Naive thymus-derived CD8-positive, alpha-beta T cell (primary cell): Measurements from ENCODE around the gene MCM3AP. TPM values are rescaled to one million over a fixed set of nuclear protein-coding genes. Genes with fewer than 3 reads are reported as not detected.
"Not testable (repeated sequence)": the region's sequence is repeated elsewhere in the genome, so short reads cannot be mapped to it uniquely, and the experiment has no call there.

Experiments
- ATAC-seq, 2 donors: fragments of 150-1000 bp; cut with Tn5 transposase in 1 of 2; sonication (Bioruptor Pico), chemical (Tn5 transposase) in 1 of 2; 1 replicate in 1 of 2; 2 replicates in 1 of 2; pipeline ENCODE4 v1.10.0; 2021; ENCODE audit warnings: mild to moderate bottlenecking in 2 of 2, moderate library complexity in 2 of 2
- POLR2A ChIA-PET: fragments of 350-600 bp; sonication (Branson Sonifier 250); formaldehyde crosslinking; loops from one replicate; lab custom pipeline; 2021; ENCODE audit warnings: antibody characterized with exemption; lab: Charles Lee
- DNase-seq, 10 donors: peaks; one replicate each; pipeline versions ENCODE4 v3.0.0 to v3.0.0-alpha.2; 2020 to 2022
- H3K27ac Mint-ChIP-seq, 10 donors: one replicate each; pipeline ENCODE4 v1.8.0; 2020 to 2022; ENCODE audit warnings: mild to moderate bottlenecking in 10 of 10, mixed read lengths in 10 of 10, moderate library complexity in 4 of 10, inconsistent platforms in 1 of 10
- H3K27me3 Mint-ChIP-seq, 5 donors: one replicate each; pipeline ENCODE4 v1.8.0; 2021 to 2022; ENCODE audit warnings: mixed read lengths in 5 of 5
- H3K36me3 Mint-ChIP-seq, 3 donors: one replicate each; pipeline ENCODE4 v1.8.0; 2020 to 2022; ENCODE audit warnings: mixed read lengths in 3 of 3, mild to moderate bottlenecking in 2 of 3, inconsistent platforms in 1 of 3
- H3K4me1 Mint-ChIP-seq, 4 donors: one replicate each; pipeline ENCODE4 v1.8.0; 2021 to 2022; ENCODE audit warnings: mixed read lengths in 4 of 4
- H3K4me3 Mint-ChIP-seq, 10 donors: one replicate each; pipeline ENCODE4 v1.8.0; 2020 to 2022; ENCODE audit warnings: mild to moderate bottlenecking in 10 of 10, mixed read lengths in 10 of 10, moderate library complexity in 6 of 10, inconsistent platforms in 1 of 10
- H3K9me3 Mint-ChIP-seq, 9 donors: one replicate each; pipeline ENCODE4 v1.8.0; 2020 to 2022; ENCODE audit warnings: mixed read lengths in 9 of 9, mild to moderate bottlenecking in 3 of 9, inconsistent platforms in 1 of 9, moderate library complexity in 1 of 9
- polyA plus RNA-seq, 3 donors: library from polyadenylated mRNA; unstranded; fragments of 300-500 nt; fragmentation: Illumina TruSeq; gene quantifications; one replicate each; pipeline ENCODE4 v1.2.3, GENCODE V29; 2021
- total RNA-seq, 8 experiments: library from RNA in 2 of 8; stranded (reverse) in 2 of 8; gene quantifications; one replicate each; pipeline ENCODE4 v1.2.3 and lab custom pipeline; 2021 to 2026

Gene MCM3AP
- total and polyA plus RNA-seq, 5 experiments from 2014 or later: 40.5 to 187 (median 61.0) TPM

DNA sequence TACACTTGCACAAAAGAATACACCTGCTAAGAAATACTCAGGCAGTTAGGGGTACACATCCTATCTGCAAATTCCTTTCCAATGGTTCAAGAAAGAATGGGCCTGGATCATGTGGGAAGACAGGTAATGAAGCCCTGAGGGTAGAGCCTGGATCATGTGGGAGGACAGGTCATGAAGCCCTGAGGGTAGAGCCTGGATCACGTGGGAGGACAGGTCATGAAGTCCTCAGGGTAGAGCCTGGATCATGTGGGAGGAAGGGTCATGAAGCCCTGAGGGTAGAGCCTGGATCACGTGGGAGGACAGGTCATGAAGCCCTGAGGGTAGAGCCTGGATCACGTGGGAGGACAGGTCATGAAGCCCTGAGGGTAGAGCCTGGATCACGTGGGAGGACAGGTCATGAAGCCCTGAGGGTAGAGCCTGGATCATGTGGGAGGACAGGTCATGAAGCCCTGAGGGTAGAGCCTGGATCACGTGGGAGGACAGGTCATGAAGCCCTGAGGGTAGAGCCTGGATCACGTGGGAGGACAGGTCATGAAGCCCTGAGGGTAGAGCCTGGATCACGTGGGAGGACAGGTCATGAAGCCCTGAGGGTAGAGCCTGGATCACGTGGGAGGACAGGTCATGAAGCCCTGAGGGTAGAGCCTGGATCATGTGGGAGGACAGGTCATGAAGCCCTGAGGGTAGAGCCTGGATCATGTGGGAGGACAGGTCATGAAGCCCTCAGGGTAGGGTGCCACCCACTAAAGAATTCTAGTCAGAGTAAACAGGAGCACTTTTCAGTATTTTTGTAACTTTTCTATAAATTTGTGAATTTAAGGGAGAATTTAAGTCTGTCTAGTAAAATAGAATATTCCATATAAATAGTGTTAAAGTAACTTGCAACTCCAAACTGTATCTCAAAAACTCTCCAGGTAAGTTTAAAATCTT lies 84.3 kb downstream of the MCM3AP start:
- Mint-ChIP-seq H3K27ac (peak overlapping the region in 1 of 10 donors; percentile 39), H3K36me3 (peaks cover 11 to 86% (median 32%) of the 10 kb centered on the region in 3 donors)
- H3K4me1 Mint-ChIP-seq, DNase-seq, H3K27me3 Mint-ChIP-seq, H3K4me3 Mint-ChIP-seq, H3K9me3 Mint-ChIP-seq, ATAC-seq, POLR2A ChIA-PET: not testable (repeated sequence)

DNA sequence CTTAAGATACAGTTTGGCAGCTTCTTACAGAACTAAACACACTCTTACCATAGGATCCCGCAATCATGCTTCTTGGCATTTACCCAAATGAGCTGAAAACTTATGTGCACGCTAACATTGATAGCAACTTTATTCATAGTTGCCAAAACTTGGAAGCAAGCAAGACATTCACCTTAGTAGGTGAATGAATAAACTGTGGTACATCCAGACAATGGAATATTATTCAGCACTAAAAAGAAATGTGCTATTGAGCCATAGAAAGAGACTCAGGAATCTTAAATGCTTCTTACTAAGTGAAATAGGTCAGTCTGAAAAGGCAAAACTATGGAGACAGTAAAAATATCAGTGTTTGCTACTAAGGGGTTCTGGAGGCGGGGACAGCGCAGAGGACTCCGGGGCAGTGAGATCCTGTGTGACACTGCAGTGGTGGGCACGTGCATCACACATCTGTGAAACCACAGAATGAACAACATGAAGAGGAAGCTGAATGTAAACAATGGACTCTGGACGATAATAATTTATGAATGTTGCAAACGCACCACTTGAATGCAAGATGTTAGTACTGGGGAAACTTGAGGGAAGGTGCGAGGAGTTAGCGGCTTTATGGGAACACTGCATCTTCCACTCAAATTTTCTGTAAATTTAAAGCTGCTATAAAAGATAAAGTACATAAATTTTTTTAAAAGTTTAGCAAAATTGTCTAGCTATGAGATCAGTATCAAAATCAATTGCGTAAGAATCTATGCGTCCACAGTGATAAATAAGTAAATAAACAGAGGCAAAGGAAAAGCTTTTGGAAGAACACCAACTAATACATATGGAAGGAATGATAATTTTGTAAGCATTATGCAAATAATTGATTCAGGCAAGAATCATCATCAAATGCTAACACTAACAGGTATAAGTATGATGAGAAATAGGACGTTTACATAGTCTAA lies 85.7 kb downstream of the MCM3AP start:
- peaks cover 11 to 80% (median 31%) of the 10 kb centered on the region in 3 donors for H3K36me3 Mint-ChIP-seq
- H3K4me3 Mint-ChIP-seq: no peak overlapping the region
- no peaks in the 10 kb centered on the region for H3K9me3 Mint-ChIP-seq
- no peaks in the 10 kb centered on the region for H3K27me3 Mint-ChIP-seq
- H3K4me1 Mint-ChIP-seq: no peaks in the 10 kb centered on the region
- POLR2A ChIA-PET: no interaction called here
- ATAC-seq (no peak), DNase-seq (no peak)
- H3K27ac Mint-ChIP-seq: peak overlapping the region in 1 of 10 donors; percentile 53

DNA sequence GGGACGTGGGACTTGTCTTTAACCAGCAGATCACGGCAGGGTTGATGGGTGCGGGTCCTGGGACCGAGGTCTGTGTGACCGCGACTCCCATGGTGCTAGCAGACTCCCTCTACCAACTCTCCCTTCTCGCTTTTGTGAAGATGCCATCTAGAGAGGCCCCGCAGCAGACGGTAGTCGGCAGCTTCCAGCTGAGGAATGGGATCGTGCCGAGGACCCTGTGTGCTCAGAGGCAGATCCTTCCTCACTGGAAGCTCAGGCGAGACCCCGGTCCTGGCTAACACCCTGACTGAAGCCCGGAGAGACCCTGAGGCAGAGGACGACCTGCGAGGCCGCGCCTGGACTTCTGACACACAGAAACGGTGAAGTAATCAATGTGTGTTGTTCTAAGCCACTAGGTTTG lies 88.7 kb downstream of the MCM3AP start:
- no peaks in the 10 kb centered on the region for H3K9me3 Mint-ChIP-seq
- no peaks in the 10 kb centered on the region for H3K27me3 Mint-ChIP-seq
- no peak overlapping the region for H3K4me3 Mint-ChIP-seq
- ATAC-seq (no peak), DNase-seq (peak in 1 of 10 donors; percentile 6)
- no peaks in the 10 kb centered on the region for H3K4me1 Mint-ChIP-seq
- POLR2A ChIA-PET: no interaction called here
- peaks cover 15 to 65% (median 26%) of the 10 kb centered on the region in 3 donors for H3K36me3 Mint-ChIP-seq
- H3K27ac Mint-ChIP-seq: no peak overlapping the region

DNA sequence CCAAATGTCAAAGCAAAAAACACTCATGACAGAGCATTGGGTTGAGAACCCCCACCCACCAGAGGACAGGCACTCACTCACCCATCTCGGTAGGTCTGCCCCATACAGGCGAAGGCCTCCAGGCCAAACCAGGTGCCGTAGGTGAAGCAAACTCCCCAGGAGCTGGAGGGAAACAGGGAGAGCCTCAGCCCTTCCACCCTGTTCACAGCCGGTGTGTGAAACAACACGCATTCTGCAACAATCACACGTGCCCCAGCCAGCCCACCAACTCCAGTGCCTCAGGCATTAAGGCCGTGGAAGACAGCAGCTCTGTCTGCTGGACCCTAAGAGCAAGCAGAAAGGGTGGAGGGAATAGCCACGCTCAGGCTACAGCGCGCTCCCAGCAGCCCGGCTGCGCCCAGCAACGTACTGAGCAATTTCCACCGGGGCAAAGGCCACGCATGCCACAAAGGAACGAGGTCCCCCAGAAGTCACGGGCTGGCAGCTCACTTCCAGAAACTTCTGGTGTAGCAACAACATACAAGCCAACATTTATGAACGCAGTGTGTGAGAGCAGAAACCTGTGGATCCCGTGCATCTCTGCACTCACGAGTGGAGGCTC lies 89.7 kb downstream of the MCM3AP start:
- POLR2A ChIA-PET: no interaction called here
- Mint-ChIP-seq H3K27me3 (no peaks in the 10 kb centered on the region), H3K4me3 (no peak overlapping the region), H3K9me3 (no peaks in the 10 kb centered on the region), H3K27ac (no peak overlapping the region), H3K36me3 (peaks cover 15 to 62% (median 26%) of the 10 kb centered on the region in 3 donors), H3K4me1 (no peaks in the 10 kb centered on the region)
- DNase-seq (no peak), ATAC-seq (no peak)

DNA sequence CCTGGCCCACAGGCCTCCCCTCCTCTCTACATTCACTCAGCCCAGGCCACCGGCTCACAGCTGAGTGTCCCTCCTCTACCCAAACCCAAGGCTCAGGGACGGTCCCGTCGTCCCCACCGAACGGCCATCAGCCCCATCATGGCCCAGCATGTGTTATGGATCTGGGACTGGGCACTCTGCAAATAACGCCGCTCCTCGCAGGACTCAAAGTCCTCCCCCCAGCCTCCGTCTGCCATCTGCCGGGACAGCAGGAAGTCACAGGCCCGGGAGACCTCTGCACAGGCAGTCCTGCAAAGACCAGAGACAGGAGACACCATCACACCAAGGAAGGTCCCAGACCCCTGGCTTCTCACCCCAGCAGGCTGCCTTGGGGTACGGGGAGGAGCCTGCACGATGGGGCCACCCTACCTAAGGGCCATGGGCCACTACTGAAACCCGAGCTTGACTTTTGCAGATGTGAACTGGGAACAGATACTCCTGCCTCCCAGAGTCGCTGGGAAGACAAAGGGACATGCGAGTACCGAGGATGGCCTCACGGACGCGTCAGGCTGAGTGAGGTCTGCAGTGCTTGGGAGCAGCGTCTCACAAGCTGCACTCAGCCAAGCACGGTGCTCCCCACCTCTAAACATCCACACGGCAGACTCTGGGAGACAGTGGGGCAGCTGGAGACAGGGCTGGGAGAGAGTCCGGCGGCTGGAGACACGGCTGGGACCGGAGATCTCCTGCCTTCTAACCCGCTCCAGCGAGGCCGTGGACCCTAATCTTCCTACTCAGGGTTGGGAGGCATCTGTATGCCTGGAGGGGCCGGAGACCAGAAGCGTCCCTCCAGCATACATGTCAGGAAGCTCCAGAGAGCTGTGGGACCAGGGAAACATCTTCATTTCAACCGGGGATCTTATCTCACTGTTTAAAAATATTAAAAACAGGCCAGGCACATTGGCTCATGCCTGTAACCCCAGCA lies 90.8 kb downstream of the MCM3AP start:
- no peak for DNase-seq
- POLR2A ChIA-PET: interaction anchor here (0.5 kb wide), 1 partner anchor 221 kb away, joined by 3 read pairs; no protein-coding TSS in a partner anchor
- H3K27me3 Mint-ChIP-seq: no peaks in the 10 kb centered on the region
- peak overlapping the region in 1 of 10 donors; percentile 39 for H3K27ac Mint-ChIP-seq
- H3K9me3 Mint-ChIP-seq: no peaks in the 10 kb centered on the region
- H3K4me1 Mint-ChIP-seq: no peaks in the 10 kb centered on the region
- ATAC-seq: no peak
- peaks cover 14 to 52% (median 20%) of the 10 kb centered on the region in 3 donors for H3K36me3 Mint-ChIP-seq
- H3K4me3 Mint-ChIP-seq: no peak overlapping the region

DNA sequence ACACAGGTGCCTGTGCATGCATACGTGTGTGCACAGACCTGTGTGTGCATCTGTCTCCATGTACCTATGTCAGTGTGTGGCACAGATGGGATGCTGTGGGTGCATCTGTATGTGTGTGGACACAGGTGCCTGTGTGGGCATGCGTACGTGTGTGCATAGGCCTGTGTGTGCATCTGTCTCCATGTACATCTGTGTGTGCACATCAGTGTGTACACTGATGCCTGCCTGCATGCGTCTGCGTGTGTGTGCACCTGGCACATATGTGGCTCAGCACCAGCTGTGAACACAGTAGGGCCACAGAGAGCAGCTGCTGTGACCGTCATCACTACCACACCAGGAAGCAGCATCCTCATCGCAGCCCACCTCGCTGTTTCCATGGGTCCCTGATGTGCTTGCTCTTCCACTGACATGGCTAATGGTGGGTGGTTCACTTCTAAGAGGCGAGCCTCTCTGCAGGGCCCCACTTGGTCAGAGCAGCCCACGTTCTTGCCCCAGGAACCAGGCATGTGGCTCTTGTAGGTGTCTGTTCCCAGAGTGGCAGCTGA lies 91.5 kb downstream of the MCM3AP start:
- Mint-ChIP-seq H3K4me3 (no peak overlapping the region), H3K27me3 (no peaks in the 10 kb centered on the region), H3K27ac (peak overlapping the region in 1 of 10 donors; percentile 39), H3K36me3 (peaks cover 8 to 44% (median 13%) of the 10 kb centered on the region in 3 donors), H3K4me1 (no peaks in the 10 kb centered on the region), H3K9me3 (no peaks in the 10 kb centered on the region)
- POLR2A ChIA-PET: interaction anchor here (0.5 kb wide), 1 partner anchor 220 kb away, joined by 3 read pairs; no protein-coding TSS in a partner anchor
- no peak for DNase-seq
- no peak for ATAC-seq

DNA sequence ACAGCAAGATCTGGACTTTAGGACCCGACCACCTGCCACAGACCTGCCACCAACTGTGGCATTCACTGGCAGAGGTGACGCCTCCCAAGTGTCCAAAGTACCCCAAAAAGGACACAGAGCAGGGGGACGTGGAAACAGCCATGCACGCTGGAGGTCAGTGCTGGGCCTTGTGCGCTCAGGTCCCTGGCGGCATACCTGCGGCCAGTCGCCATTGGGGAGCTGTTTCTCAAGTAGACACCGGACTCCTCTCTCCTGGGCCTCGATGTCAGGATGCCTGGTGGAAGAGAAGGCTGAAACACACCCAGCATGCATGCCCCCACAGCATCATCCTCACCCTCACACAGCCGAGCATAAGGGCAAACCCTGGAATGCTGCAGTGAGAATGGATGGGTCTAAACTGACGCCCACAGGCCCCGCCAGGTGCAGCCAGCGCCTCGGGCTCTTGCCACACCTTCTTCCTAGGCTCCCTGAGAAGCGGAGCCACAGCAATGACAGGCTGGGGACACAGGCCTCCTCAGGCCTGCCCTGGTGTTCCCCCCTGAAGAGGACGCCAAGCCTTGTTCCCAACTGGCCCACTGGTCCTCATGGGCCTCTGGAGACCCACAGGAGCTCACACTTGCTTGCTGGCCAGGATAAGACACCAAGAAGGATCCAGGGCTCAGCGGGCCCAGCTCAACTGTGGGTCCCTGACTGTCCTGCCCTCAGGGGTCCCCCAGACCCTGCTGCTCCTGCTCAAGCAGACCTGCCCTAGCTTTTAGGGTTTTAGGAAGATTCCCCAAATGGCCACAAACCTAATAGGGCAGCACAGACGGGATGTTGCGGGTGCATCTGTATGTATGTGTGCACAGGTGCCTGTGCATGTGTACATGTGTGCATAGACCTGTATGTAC lies 93.5 kb downstream of the MCM3AP start:
- DNase-seq (no peak), ATAC-seq (no peak)
- Mint-ChIP-seq H3K4me1 (peaks cover 0 to 1% (median 0%) of the 10 kb centered on the region in 4 donors), H3K36me3 (peaks cover 8 to 25% (median 11%) of the 10 kb centered on the region in 3 donors), H3K4me3 (no peak overlapping the region), H3K9me3 (no peaks in the 10 kb centered on the region), H3K27me3 (no peaks in the 10 kb centered on the region), H3K27ac (no peak overlapping the region)
- POLR2A ChIA-PET: no interaction called here

DNA sequence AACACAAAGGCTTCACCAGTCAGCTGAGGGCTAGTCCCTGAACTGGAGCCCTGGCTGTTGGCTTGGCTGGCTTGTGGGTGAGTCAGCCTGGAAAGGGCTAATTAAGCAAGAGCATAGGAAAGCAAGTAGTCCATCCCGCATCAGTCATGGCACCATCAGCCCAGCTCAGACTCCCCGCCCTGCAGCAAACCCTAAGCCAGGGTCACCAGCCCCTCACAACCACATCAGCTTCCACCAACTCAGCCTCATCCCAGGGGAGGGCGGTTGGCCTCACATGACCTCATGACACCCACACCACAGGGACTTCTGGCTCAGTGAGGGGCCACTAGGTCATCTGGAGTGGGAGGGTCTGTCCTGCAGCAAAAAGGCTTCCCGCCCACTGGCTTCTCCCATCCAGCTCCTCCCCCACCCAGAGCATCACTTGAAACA lies 94.1 kb downstream of the MCM3AP start:
- H3K27me3 Mint-ChIP-seq: no peaks in the 10 kb centered on the region
- peaks cover 0 to 1% (median 0%) of the 10 kb centered on the region in 4 donors for H3K4me1 Mint-ChIP-seq
- DNase-seq (no peak), ATAC-seq (no peak)
- POLR2A ChIA-PET: no interaction called here
- no peaks in the 10 kb centered on the region for H3K9me3 Mint-ChIP-seq
- peaks cover 5 to 18% (median 6%) of the 10 kb centered on the region in 3 donors for H3K36me3 Mint-ChIP-seq
- H3K4me3 Mint-ChIP-seq: no peak overlapping the region
- peak overlapping the region in 1 of 10 donors; percentile 7 for H3K27ac Mint-ChIP-seq

DNA sequence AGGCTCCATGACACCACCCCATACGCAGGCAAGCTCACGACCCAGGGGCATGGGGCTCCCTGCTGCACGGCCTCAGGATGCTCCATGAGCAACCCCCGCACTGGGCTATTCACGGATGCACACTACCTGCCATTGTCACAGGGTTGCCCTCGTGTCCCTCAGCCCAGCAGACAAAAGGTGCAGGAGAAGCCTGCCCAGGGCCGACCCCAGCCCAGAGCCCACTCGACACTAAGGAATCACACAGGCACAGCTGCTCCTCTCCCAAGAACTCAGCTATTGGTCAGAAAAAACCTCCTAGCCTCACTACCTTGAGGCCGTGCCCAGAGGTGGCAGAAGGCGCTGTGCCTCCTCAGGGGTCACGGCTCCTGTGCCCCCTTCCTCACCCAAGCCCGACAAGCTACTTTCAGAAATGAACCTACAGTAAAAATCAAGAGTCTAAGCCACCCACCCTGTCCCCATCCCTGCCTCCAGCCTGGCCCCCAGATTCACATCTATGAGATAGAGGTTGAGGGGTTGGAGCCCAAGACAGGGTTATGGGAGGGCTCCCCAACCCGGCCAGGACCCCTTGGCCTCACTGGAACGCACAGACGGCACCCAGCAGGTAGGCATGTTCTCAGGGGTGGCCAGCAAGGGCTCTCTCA lies 94.8 kb downstream of the MCM3AP start:
- POLR2A ChIA-PET: no interaction called here
- no peaks in the 10 kb centered on the region for H3K9me3 Mint-ChIP-seq
- DNase-seq (no peak), ATAC-seq (no peak)
- peaks cover 0 to 3% (median under 1%) of the 10 kb centered on the region in 4 donors for H3K4me1 Mint-ChIP-seq
- H3K36me3 Mint-ChIP-seq: peaks cover 4 to 12% (median 4%) of the 10 kb centered on the region in 3 donors
- H3K27ac Mint-ChIP-seq: peak overlapping the region in 1 of 10 donors; percentile 45
- no peaks in the 10 kb centered on the region for H3K27me3 Mint-ChIP-seq
- H3K4me3 Mint-ChIP-seq: no peak overlapping the region

DNA sequence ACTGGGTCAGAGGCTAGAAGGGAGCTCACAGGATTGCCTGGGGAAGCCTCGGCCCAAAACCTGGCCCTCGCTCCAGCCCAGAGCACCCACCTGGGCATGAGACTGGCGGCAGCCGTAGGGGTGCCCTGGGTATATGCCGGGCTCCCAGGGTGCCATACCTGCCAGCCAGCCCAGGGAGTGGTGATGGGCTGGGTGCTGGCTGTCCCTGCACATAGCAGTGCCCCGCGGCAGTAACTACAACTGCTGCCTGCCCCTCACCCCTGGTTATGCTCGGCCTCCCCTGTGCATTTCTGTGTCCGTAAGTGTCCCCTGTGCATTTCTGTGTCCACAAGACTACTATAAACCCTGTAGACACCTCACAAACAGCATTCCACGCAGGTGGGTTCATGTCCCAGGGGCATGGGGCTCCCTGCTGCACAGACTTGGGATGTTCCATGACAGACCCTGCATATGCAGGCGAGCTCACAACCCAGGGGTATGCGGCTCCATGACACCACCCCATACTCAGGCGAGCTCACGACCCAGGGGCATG lies 95.4 kb downstream of the MCM3AP start:
- H3K36me3 Mint-ChIP-seq: peaks cover 4 to 9% (median 4%) of the 10 kb centered on the region in 3 donors
- ATAC-seq: no peak
- no peaks in the 10 kb centered on the region for H3K9me3 Mint-ChIP-seq
- H3K4me3 Mint-ChIP-seq: no peak overlapping the region
- POLR2A ChIA-PET: no interaction called here
- peaks cover 0 to 6% (median 4%) of the 10 kb centered on the region in 4 donors for H3K4me1 Mint-ChIP-seq
- no peak for DNase-seq
- peak overlapping the region in 1 of 10 donors; percentile 45 for H3K27ac Mint-ChIP-seq
- H3K27me3 Mint-ChIP-seq: no peaks in the 10 kb centered on the region
